HL-60 (cell line): ENCODE results near the gene PRR15L.

Source experiments
- CTCF ChIP-seq: IDR thresholded peaks from one replicate; pipeline ENCODE4 v1.5.1; 2011; ENCODE audit warnings: low read length, control low read depth, inconsistent platforms; ENCODE audit not compliant: insufficient read depth
- POLR2AphosphoS5 ChIP-seq: IDR thresholded peaks from 2 replicates; pipeline ENCODE4 v1.6.1; 2012; ENCODE audit warnings: low read depth
- TF ChIP-seq, protein P1 (sequence below): IDR thresholded peaks from 2 replicates; pipeline ENCODE4 v1.6.1; 2012; ENCODE audit warnings: low read depth; ENCODE audit not compliant: insufficient replicate concordance

DNA sequence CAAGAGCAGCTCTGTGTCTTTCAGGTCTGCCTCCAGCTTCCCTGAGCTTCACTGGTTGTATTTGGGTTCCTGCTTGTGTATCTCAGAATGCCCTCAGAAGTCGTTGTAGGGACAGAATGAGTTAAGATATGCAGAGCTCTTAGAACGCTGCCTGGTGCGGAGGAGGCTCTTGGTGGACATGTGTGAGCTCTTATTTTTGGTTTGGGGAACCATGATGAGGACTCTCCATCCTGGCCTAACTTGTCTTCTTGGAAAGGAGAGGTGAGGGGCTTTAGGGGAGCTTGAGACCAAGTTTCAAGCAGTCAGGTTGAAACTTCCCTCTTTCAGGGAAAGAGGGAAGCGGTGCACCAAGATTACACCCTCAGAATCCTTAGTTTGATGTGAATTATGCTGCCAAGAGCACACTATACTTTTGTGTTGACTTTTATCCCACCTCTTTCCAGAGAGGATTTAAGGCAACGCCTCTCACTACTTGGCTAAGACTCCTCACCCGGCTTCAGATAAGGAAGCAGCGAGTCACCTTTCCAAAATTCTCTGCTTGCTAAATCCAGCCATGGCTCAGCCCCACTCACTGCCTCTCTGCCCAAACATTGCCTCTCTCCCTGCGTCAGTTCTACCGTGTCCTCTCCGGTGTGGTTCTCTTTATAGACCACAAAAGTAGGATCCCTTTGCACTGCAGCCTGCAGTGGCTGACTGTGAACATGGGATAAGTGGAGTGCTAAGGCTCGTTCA, 26.0 kb upstream of the PRR15L start:
- TF ChIP-seq CTCF (no peak), POLR2AphosphoS5 (no peak)
- TF ChIP-seq, protein P1, sequence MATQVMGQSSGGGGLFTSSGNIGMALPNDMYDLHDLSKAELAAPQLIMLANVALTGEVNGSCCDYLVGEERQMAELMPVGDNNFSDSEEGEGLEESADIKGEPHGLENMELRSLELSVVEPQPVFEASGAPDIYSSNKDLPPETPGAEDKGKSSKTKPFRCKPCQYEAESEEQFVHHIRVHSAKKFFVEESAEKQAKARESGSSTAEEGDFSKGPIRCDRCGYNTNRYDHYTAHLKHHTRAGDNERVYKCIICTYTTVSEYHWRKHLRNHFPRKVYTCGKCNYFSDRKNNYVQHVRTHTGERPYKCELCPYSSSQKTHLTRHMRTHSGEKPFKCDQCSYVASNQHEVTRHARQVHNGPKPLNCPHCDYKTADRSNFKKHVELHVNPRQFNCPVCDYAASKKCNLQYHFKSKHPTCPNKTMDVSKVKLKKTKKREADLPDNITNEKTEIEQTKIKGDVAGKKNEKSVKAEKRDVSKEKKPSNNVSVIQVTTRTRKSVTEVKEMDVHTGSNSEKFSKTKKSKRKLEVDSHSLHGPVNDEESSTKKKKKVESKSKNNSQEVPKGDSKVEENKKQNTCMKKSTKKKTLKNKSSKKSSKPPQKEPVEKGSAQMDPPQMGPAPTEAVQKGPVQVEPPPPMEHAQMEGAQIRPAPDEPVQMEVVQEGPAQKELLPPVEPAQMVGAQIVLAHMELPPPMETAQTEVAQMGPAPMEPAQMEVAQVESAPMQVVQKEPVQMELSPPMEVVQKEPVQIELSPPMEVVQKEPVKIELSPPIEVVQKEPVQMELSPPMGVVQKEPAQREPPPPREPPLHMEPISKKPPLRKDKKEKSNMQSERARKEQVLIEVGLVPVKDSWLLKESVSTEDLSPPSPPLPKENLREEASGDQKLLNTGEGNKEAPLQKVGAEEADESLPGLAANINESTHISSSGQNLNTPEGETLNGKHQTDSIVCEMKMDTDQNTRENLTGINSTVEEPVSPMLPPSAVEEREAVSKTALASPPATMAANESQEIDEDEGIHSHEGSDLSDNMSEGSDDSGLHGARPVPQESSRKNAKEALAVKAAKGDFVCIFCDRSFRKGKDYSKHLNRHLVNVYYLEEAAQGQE: no peak
